ENCODE measurements around the gene RNU4-1. TPM values are rescaled to one million over a fixed set of nuclear protein-coding genes. Genes with fewer than 3 reads are reported as not detected.

RNU4-1 gene
- total and polyA plus RNA-seq, 8 donors: under 0.01 TPM; not detected in 4

GRCh38 chr12:120301962-120302815 lies 9.2 kb upstream of the RNU4-1 start, which contains the start of gene SIRT4:
TSS of gene SIRT4 (plus strand) at chr12:120302321. CDS start at chr12:120303562, 1,241 bp downstream.
- peak within 1 kb of the TSS; percentile 61 to 79 (median 64) for H3K4me3 ChIP-seq
- 8 to 9% (median 9%) methylated on average over 31 of the region's 31 CpGs for WGBS, 5 donors
- no peaks in the 10 kb centered on the region for H3K27me3 ChIP-seq
- peaks cover 7 to 19% (median 13%) of the 10 kb centered on the region in 4 donors for H3K4me1 ChIP-seq
- intact Hi-C loops (cut with DNase I; ENCODE audit: low total_unique reads): no loop called here
- TF ChIP-seq EP300 (IDR thresholded peaks at IDR 0.05) (no peak), POLR2AphosphoS5 (IDR thresholded peaks at IDR 0.05) (peak; percentile 45 to 85 (median 79)), POLR2A (IDR thresholded peaks at IDR 0.05) (no peak), CTCF (IDR thresholded peaks at IDR 0.05) (peak in 5 of 7 experiments; percentile 47 to 86 (median 66))
- H3K27ac ChIP-seq: peak within 1 kb of the TSS; percentile 71 to 86 (median 83)
- DNase-seq: peak; percentile 92 to 98
- H3K36me3 ChIP-seq: no peaks in the 10 kb centered on the region
- H3K9me3 ChIP-seq: no peaks in the 10 kb centered on the region

GRCh38 chr12:120292411-120292660 lies 701 bp downstream of the RNU4-1 start:
- no peaks in the 10 kb centered on the region for H3K36me3 ChIP-seq
- no peak for TF ChIP-seq CTCF (IDR thresholded peaks at IDR 0.05)
- no peak for TF ChIP-seq POLR2AphosphoS5 (IDR thresholded peaks at IDR 0.05)
- no peak for TF ChIP-seq EP300 (IDR thresholded peaks at IDR 0.05)
- no peak for TF ChIP-seq POLR2A (IDR thresholded peaks at IDR 0.05)
- DNase-seq: peak in 1 of 2 donors; percentile 29
- WGBS, 5 donors: 0 to 1% (median 0%) methylated on average over 17 of the region's 17 CpGs
- no peaks in the 10 kb centered on the region for H3K9me3 ChIP-seq
- peak overlapping the region; percentile 47 to 60 (median 53) for H3K4me3 ChIP-seq
- peaks cover 0 to 24% (median 7%) of the 10 kb centered on the region in 4 donors for H3K4me1 ChIP-seq
- peak overlapping the region; percentile 96 to 98 (median 97) for H3K27ac ChIP-seq
- intact Hi-C loops (cut with DNase I; ENCODE audit: low total_unique reads): no loop called here
- no peaks in the 10 kb centered on the region for H3K27me3 ChIP-seq

GRCh38 chr12:120290609-120291305 lies 2.3 kb downstream of the RNU4-1 start:
- Histone ChIP-seq H3K36me3 (no peaks in the 10 kb centered on the region), H3K9me3 (no peaks in the 10 kb centered on the region), H3K4me3 (peak overlapping the region; percentile 26 to 60 (median 40)), H3K27ac (peak overlapping the region; percentile 87 to 98 (median 97)), H3K4me1 (peaks cover 0 to 24% (median 7%) of the 10 kb centered on the region in 4 donors), H3K27me3 (no peaks in the 10 kb centered on the region)
- 10 to 20% (median 15%) methylated on average over 22 of the region's 22 CpGs for WGBS, 5 donors
- TF ChIP-seq POLR2AphosphoS5 (IDR thresholded peaks at IDR 0.05) (no peak), EP300 (IDR thresholded peaks at IDR 0.05) (no peak), POLR2A (IDR thresholded peaks at IDR 0.05) (no peak), CTCF (IDR thresholded peaks at IDR 0.05) (no peak)
- intact Hi-C loops (cut with DNase I; ENCODE audit: low total_unique reads): no loop called here
- DNase-seq: peak; percentile 42 to 72

- whole genome bisulfite sequencing, 5 donors: 81 to 85% (median 82%) methylated on average over 9 to 12 of the region's 12 CpGs
- H3K4me3 ChIP-seq: no peak overlapping the region
- no peaks in the 10 kb centered on the region for H3K27me3 ChIP-seq
- no peak overlapping the region for H3K27ac ChIP-seq
- no peak for DNase-seq
- intact Hi-C loops (cut with DNase I; ENCODE audit: low total_unique reads): no loop called here
- no peaks in the 10 kb centered on the region for H3K9me3 ChIP-seq
- H3K36me3 ChIP-seq: no peaks in the 10 kb centered on the region
- TF ChIP-seq CTCF (IDR thresholded peaks at IDR 0.05) (no peak), POLR2A (IDR thresholded peaks at IDR 0.05) (no peak)
- H3K4me1 ChIP-seq: peaks cover 0 to 14% (median 5%) of the 10 kb centered on the region in 4 donors
Observed at GRCh38 chr12:120287491-120287890, 5.5 kb downstream of the RNU4-1 start.
